K562 (cell line): ENCODE data around the gene BRICD5. TPM values are rescaled to one million over a fixed set of nuclear protein-coding genes. Genes with fewer than 3 reads are reported as not detected.

ENCODE experiments used
- ATF6 ChIP-seq: sonication (generic); formaldehyde crosslinking; IDR thresholded peaks from 2 replicates; pipeline ENCODE4 v1.4.0; 2020; ENCODE audit warnings: mild to moderate bottlenecking, missing genetic modification reagents
- E2F8 ChIP-seq: fragments of 450-650 bp; IDR thresholded peaks from 2 replicates; pipeline ENCODE4 v1.7.1; 2018; ENCODE audit warnings: mild to moderate bottlenecking, low read depth; ENCODE audit not compliant: partially characterized antibody
- ESRRB ChIP-seq: fragments of 250-450 bp; sonication (Bioruptor Pico); IDR thresholded peaks from 2 replicates; pipeline ENCODE4 v1.5.0; 2020; ENCODE audit warnings: mild to moderate bottlenecking, moderate library complexity, borderline replicate concordance
- FOXJ2 ChIP-seq: fragments of 200-800 bp; sonication (Bioruptor generic); IDR thresholded peaks from 2 replicates; pipeline ENCODE4 v1.6.1; 2016; ENCODE audit warnings: missing genetic modification characterization, missing compliant biosample characterization
- HDAC6 ChIP-seq: IDR thresholded peaks from 2 replicates; pipeline ENCODE4 v1.6.1; 2012; ENCODE audit warnings: low read depth, mild to moderate bottlenecking, control low read depth, inconsistent platforms, low read length, moderate library complexity
- KHSRP ChIP-seq: fragments of 450-650 bp; IDR thresholded peaks from 2 replicates; pipeline ENCODE4 v1.6.1; 2017
- L3MBTL2 ChIP-seq: fragments of 450-650 bp; IDR thresholded peaks from 2 replicates; pipeline ENCODE4 v1.6.1; 2016; ENCODE audit warnings: mild to moderate bottlenecking, moderate library complexity
- LCOR ChIP-seq: sonication (generic); formaldehyde crosslinking; IDR thresholded peaks from 2 replicates; pipeline ENCODE4 v1.8.0; 2022; ENCODE audit warnings: mild to moderate bottlenecking, missing genetic modification reagents
- TRIM28 ChIP-seq: fragments of 450-650 bp; IDR thresholded peaks from 2 replicates; pipeline ENCODE4 v1.6.1; 2017
- U2AF2 ChIP-seq: fragments of 200-400 bp; formaldehyde crosslinking; optimal IDR thresholded peaks from 2 replicates; pipeline ENCODE3; 2017; ENCODE audit warnings: low read depth, mild to moderate bottlenecking, low read length
- ZNF12 ChIP-seq: sonication (generic); formaldehyde crosslinking; IDR thresholded peaks from 2 replicates; pipeline ENCODE4 v1.4.0; 2020; ENCODE audit warnings: mild to moderate bottlenecking, missing genetic modification reagents
- ZNF174 ChIP-seq: fragments of 250-450 bp; sonication (Bioruptor Pico); IDR thresholded peaks from 2 replicates; pipeline ENCODE4 v1.4.0; 2020; ENCODE audit warnings: mild to moderate bottlenecking
- ZNF655 ChIP-seq: fragments of 250-450 bp; sonication (Bioruptor Pico); IDR thresholded peaks from 2 replicates; pipeline ENCODE4 v1.5.0; 2021
- polyA plus RNA-seq, 8 experiments: library from polyadenylated mRNA; depleted of rRNA in 4 of 8; stranded (reverse) in 5 of 8; unstranded in 3 of 8; fragments of >200 nt; fragmentation: Nextera tagmentation in 2 of 8; fragmentation: Illumina TruSeq in 1 of 8; extraction: Ambion mirVana in 2 of 8; extraction: Trizol in 1 of 8; gene quantifications; 2 replicates each; pipeline versions ENCODE4 v1.2.1 to v1.2.3, GENCODE V29; 2011 to 2014; ENCODE audit warnings: inconsistent platforms in 1 of 8, missing spikeins in 1 of 8
- total RNA-seq, 7 experiments: library from RNA; depleted of rRNA in 6 of 7; stranded (reverse); fragments of >200 nt in 6 of 7; fragmentation: Illumina TruSeq in 2 of 7; extraction: Trizol in 2 of 7; gene quantifications; 2 replicates each; pipeline versions ENCODE4 v1.2.1 to v1.2.3, GENCODE V29; 2011 to 2021; ENCODE audit warnings: low replicate concordance in 1 of 7
- TF ChIP-seq, protein P1 (sequence below): fragments of 450-650 bp; IDR thresholded peaks from 2 replicates; pipeline ENCODE4 v1.6.1; 2016; ENCODE audit warnings: low read depth

BRICD5 gene
- total and polyA plus RNA-seq, 9 of the 15 experiments (the other 6 are each of a cell fraction or from before 2014, with no cell fraction given), result 0.24 to 15.1 (median 2.4) TPM; not detected in 1

GRCh38 chr16:2214719-2214968, 4.0 kb upstream of the BRICD5 start, which contains the start of gene PGP (continued):
- TF ChIP-seq, protein P1, sequence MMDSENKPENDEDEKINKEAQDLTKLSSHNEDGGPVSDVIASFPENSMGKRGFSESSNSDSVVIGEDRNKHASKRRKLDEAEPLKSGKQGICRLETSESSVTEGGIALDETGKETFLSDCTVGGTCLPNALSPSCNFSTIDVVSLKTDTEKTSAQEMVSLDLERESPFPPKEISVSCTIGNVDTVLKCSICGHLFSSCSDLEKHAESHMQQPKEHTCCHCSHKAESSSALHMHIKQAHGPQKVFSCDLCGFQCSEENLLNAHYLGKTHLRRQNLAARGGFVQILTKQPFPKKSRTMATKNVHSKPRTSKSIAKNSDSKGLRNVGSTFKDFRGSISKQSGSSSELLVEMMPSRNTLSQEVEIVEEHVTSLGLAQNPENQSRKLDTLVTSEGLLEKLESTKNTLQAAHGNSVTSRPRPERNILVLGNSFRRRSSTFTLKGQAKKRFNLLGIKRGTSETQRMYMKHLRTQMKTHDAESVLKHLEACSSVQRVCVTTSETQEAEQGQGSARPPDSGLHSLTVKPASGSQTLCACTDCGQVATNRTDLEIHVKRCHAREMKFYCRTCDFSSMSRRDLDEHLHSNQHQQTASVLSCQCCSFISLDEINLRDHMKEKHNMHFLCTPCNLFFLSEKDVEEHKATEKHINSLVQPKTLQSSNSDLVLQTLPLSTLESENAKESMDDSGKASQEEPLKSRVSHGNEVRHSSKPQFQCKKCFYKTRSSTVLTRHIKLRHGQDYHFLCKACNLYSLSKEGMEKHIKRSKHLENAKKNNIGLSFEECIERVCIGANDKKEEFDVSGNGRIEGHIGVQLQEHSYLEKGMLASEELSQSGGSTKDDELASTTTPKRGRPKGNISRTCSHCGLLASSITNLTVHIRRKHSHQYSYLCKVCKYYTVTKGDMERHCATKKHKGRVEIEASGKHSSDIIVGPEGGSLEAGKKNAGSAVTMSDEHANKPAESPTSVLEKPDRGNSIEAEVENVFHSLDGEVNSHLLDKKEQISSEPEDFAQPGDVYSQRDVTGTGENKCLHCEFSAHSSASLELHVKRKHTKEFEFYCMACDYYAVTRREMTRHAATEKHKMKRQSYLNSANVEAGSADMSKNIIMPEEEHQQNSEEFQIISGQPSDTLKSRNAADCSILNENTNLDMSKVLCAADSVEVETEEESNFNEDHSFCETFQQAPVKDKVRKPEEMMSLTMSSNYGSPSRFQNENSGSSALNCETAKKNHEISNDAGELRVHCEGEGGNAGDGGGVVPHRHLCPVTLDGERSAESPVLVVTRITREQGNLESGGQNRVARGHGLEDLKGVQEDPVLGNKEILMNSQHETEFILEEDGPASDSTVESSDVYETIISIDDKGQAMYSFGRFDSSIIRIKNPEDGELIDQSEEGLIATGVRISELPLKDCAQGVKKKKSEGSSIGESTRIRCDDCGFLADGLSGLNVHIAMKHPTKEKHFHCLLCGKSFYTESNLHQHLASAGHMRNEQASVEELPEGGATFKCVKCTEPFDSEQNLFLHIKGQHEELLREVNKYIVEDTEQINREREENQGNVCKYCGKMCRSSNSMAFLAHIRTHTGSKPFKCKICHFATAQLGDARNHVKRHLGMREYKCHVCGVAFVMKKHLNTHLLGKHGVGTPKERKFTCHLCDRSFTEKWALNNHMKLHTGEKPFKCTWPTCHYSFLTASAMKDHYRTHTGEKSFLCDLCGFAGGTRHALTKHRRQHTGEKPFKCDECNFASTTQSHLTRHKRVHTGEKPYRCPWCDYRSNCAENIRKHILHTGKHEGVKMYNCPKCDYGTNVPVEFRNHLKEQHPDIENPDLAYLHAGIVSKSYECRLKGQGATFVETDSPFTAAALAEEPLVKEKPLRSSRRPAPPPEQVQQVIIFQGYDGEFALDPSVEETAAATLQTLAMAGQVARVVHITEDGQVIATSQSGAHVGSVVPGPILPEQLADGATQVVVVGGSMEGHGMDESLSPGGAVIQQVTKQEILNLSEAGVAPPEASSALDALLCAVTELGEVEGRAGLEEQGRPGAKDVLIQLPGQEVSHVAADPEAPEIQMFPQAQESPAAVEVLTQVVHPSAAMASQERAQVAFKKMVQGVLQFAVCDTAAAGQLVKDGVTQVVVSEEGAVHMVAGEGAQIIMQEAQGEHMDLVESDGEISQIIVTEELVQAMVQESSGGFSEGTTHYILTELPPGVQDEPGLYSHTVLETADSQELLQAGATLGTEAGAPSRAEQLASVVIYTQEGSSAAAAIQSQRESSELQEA, result no peak
- TF ChIP-seq TRIM28 (no peak), E2F8 (no peak), FOXJ2 (tag) (no peak; the same call in 1 of the 2 replicates), ESRRB (CRISPR knock-in tag) (peak; percentile 82; the same call in 1 of the 2 replicates), HDAC6 (no peak), U2AF2 (no peak), ZNF174 (CRISPR knock-in tag) (no peak), L3MBTL2 (no peak), LCOR (CRISPR knock-in tag) (no peak), KHSRP (no peak), ZNF655 (no peak), ZNF12 (no peak), ATF6 (CRISPR knock-in tag) (no peak)
